ENCODE results near the gene SHISAL1.

DNA sequence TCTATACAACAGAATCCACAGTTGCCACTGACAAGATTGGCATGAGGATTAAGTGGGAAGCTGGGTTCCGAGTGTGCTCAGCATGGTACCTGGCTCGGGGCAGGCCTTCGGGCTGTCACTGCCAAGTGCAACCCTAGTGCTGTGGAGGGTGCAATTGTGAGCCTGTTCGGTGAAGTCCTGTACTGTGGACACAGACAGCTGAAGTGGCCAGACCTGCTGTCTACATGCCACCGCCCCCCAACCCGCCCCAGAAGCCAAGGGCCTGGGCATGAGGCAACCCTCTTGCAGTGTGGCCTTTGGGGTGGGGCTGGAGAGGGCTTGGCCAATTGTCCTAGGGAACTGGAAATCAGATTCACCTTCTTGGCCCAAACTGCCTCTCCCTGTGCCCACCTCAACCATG, 15.6 kb upstream of the SHISAL1 start:
- TF ChIP-seq, protein P1, sequence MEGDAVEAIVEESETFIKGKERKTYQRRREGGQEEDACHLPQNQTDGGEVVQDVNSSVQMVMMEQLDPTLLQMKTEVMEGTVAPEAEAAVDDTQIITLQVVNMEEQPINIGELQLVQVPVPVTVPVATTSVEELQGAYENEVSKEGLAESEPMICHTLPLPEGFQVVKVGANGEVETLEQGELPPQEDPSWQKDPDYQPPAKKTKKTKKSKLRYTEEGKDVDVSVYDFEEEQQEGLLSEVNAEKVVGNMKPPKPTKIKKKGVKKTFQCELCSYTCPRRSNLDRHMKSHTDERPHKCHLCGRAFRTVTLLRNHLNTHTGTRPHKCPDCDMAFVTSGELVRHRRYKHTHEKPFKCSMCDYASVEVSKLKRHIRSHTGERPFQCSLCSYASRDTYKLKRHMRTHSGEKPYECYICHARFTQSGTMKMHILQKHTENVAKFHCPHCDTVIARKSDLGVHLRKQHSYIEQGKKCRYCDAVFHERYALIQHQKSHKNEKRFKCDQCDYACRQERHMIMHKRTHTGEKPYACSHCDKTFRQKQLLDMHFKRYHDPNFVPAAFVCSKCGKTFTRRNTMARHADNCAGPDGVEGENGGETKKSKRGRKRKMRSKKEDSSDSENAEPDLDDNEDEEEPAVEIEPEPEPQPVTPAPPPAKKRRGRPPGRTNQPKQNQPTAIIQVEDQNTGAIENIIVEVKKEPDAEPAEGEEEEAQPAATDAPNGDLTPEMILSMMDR (IDR thresholded peaks at IDR 0.05; ENCODE audit: insufficient read depth, low read length), result no peak
- TF ChIP-seq POLR2AphosphoS5 (IDR thresholded peaks at IDR 0.05; ENCODE audit: low read depth), result no peak
- TF ChIP-seq GABPA (IDR thresholded peaks at IDR 0.05; ENCODE audit: low read depth), result no peak
- TF ChIP-seq, protein P2, sequence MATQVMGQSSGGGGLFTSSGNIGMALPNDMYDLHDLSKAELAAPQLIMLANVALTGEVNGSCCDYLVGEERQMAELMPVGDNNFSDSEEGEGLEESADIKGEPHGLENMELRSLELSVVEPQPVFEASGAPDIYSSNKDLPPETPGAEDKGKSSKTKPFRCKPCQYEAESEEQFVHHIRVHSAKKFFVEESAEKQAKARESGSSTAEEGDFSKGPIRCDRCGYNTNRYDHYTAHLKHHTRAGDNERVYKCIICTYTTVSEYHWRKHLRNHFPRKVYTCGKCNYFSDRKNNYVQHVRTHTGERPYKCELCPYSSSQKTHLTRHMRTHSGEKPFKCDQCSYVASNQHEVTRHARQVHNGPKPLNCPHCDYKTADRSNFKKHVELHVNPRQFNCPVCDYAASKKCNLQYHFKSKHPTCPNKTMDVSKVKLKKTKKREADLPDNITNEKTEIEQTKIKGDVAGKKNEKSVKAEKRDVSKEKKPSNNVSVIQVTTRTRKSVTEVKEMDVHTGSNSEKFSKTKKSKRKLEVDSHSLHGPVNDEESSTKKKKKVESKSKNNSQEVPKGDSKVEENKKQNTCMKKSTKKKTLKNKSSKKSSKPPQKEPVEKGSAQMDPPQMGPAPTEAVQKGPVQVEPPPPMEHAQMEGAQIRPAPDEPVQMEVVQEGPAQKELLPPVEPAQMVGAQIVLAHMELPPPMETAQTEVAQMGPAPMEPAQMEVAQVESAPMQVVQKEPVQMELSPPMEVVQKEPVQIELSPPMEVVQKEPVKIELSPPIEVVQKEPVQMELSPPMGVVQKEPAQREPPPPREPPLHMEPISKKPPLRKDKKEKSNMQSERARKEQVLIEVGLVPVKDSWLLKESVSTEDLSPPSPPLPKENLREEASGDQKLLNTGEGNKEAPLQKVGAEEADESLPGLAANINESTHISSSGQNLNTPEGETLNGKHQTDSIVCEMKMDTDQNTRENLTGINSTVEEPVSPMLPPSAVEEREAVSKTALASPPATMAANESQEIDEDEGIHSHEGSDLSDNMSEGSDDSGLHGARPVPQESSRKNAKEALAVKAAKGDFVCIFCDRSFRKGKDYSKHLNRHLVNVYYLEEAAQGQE (IDR thresholded peaks at IDR 0.05; ENCODE audit: insufficient replicate concordance, low read depth), result no peak
- TF ChIP-seq SPI1 (IDR thresholded peaks at IDR 0.05; ENCODE audit: borderline replicate concordance, low read depth), result no peak

Measured in HL-60 (cell line).